ENCODE data around the gene RSPO4. TPM values are rescaled to one million over a fixed set of nuclear protein-coding genes. Genes with fewer than 3 reads are reported as not detected.
"Not testable (repeated sequence)": the region's sequence is repeated elsewhere in the genome, so short reads cannot be mapped to it uniquely, and the experiment has no call there.

RSPO4 gene
- polyA plus RNA-seq, 1 donor from 2014 or later: not detected

- H3K27ac Mint-ChIP-seq: peak overlapping the region in 1 of 3 donors; percentile 53
- H3K27me3 Mint-ChIP-seq: peaks cover 20% of the 10 kb centered on the region
- no peak overlapping the region for H3K4me3 Mint-ChIP-seq
- no peaks in the 10 kb centered on the region for H3K36me3 Mint-ChIP-seq
- peaks cover 0 to 2% (median 0%) of the 10 kb centered on the region in 3 donors for H3K9me3 Mint-ChIP-seq
- H3K4me1 Mint-ChIP-seq: no peaks in the 10 kb centered on the region
These were observed 9.1 kb downstream of the RSPO4 start for GRCh38 chr20:992801-993535.

- Mint-ChIP-seq H3K4me3 (no peak overlapping the region), H3K27ac (peak overlapping the region in 1 of 3 donors; percentile 16), H3K27me3 (peaks cover 24% of the 10 kb centered on the region), H3K4me1 (no peaks in the 10 kb centered on the region), H3K36me3 (no peaks in the 10 kb centered on the region), H3K9me3 (peaks cover 0 to 2% (median 0%) of the 10 kb centered on the region in 3 donors)
These were observed 10.3 kb downstream of the RSPO4 start for GRCh38 chr20:991850-992249.

- Mint-ChIP-seq H3K36me3 (no peaks in the 10 kb centered on the region), H3K4me3 (no peak overlapping the region), H3K27ac (no peak overlapping the region), H3K27me3 (peaks cover 30% of the 10 kb centered on the region), H3K4me1 (no peaks in the 10 kb centered on the region), H3K9me3 (peaks cover 0 to 2% (median 2%) of the 10 kb centered on the region in 3 donors)
These were observed 11.7 kb downstream of the RSPO4 start for GRCh38 chr20:990293-990959.

GRCh38 chr20:988272-988671 is 13.8 kb downstream of the RSPO4 start:
- Mint-ChIP-seq H3K4me3 (no peak overlapping the region), H3K27ac (no peak overlapping the region), H3K4me1 (no peaks in the 10 kb centered on the region), H3K27me3 (peaks cover 29% of the 10 kb centered on the region), H3K9me3 (peaks cover 0 to 2% (median 2%) of the 10 kb centered on the region in 3 donors), H3K36me3 (no peaks in the 10 kb centered on the region)

- H3K9me3 Mint-ChIP-seq: peaks cover 0 to 2% (median 2%) of the 10 kb centered on the region in 3 donors
- no peak overlapping the region for H3K27ac Mint-ChIP-seq
- H3K27me3 Mint-ChIP-seq: peaks cover 26% of the 10 kb centered on the region
- no peak overlapping the region for H3K4me3 Mint-ChIP-seq
- H3K4me1 Mint-ChIP-seq: no peaks in the 10 kb centered on the region
- H3K36me3 Mint-ChIP-seq: no peaks in the 10 kb centered on the region
These were observed 14.4 kb downstream of the RSPO4 start for GRCh38 chr20:987677-988076.

- Mint-ChIP-seq H3K4me3 (peak overlapping the region in 1 of 4 donors; percentile 39), H3K27me3 (peaks cover 26% of the 10 kb centered on the region), H3K27ac (peak overlapping the region in 1 of 3 donors; percentile 68), H3K36me3 (no peaks in the 10 kb centered on the region), H3K9me3 (peaks cover 0 to 2% (median 2%) of the 10 kb centered on the region in 3 donors), H3K4me1 (no peaks in the 10 kb centered on the region)
These were observed 15.3 kb downstream of the RSPO4 start for GRCh38 chr20:986733-987355.

GRCh38 chr20:984994-985393 is 17.1 kb downstream of the RSPO4 start:
- not testable (repeated sequence) for H3K36me3 Mint-ChIP-seq, H3K9me3 Mint-ChIP-seq, H3K27ac Mint-ChIP-seq, H3K4me1 Mint-ChIP-seq, H3K4me3 Mint-ChIP-seq
- peaks cover 21% of the 10 kb centered on the region for H3K27me3 Mint-ChIP-seq

- H3K27me3 Mint-ChIP-seq: peaks cover 11% of the 10 kb centered on the region
- H3K36me3 Mint-ChIP-seq: no peaks in the 10 kb centered on the region
- no peak overlapping the region for H3K27ac Mint-ChIP-seq
- H3K9me3 Mint-ChIP-seq: peaks cover 0 to 2% (median 0%) of the 10 kb centered on the region in 3 donors
- H3K4me3 Mint-ChIP-seq: no peak overlapping the region
- H3K4me1 Mint-ChIP-seq: no peaks in the 10 kb centered on the region
These were observed 19.4 kb downstream of the RSPO4 start for GRCh38 chr20:982754-983153.

- H3K27me3 Mint-ChIP-seq: peaks cover 2% of the 10 kb centered on the region
- no peaks in the 10 kb centered on the region for H3K36me3 Mint-ChIP-seq
- H3K4me1 Mint-ChIP-seq: peaks cover 0 to 2% (median 0%) of the 10 kb centered on the region in 3 donors
- H3K27ac Mint-ChIP-seq: peak overlapping the region in 1 of 3 donors; percentile 23
- H3K9me3 Mint-ChIP-seq: no peaks in the 10 kb centered on the region
- no peak overlapping the region for H3K4me3 Mint-ChIP-seq
These were observed 25.1 kb downstream of the RSPO4 start for GRCh38 chr20:977021-977420.

- no peaks in the 10 kb centered on the region for H3K36me3 Mint-ChIP-seq
- H3K27me3 Mint-ChIP-seq: peaks cover 2% of the 10 kb centered on the region
- H3K4me1 Mint-ChIP-seq: peaks cover 0 to 2% (median 0%) of the 10 kb centered on the region in 3 donors
- H3K9me3 Mint-ChIP-seq: no peaks in the 10 kb centered on the region
- no peak overlapping the region for H3K27ac Mint-ChIP-seq
- H3K4me3 Mint-ChIP-seq: no peak overlapping the region
These were observed 26.1 kb downstream of the RSPO4 start for GRCh38 chr20:976033-976432.

GRCh38 chr20:973785-974194 is 28.3 kb downstream of the RSPO4 start:
- H3K9me3 Mint-ChIP-seq: no peaks in the 10 kb centered on the region
- no peak overlapping the region for H3K4me3 Mint-ChIP-seq
- peak overlapping the region in 1 of 3 donors; percentile 49 for H3K27ac Mint-ChIP-seq
- H3K36me3 Mint-ChIP-seq: no peaks in the 10 kb centered on the region
- peaks cover 0 to 2% (median 0%) of the 10 kb centered on the region in 3 donors for H3K4me1 Mint-ChIP-seq
- peaks cover 4% of the 10 kb centered on the region for H3K27me3 Mint-ChIP-seq

GRCh38 chr20:972256-972655 is 29.9 kb downstream of the RSPO4 start:
- Mint-ChIP-seq H3K36me3 (no peaks in the 10 kb centered on the region), H3K9me3 (no peaks in the 10 kb centered on the region), H3K4me3 (no peak overlapping the region), H3K27ac (peak overlapping the region in 1 of 3 donors; percentile 46), H3K27me3 (peaks cover 2% of the 10 kb centered on the region), H3K4me1 (no peaks in the 10 kb centered on the region)

GRCh38 chr20:971346-971745 is 30.8 kb downstream of the RSPO4 start:
- no peaks in the 10 kb centered on the region for H3K4me1 Mint-ChIP-seq
- peak overlapping the region in 1 of 3 donors; percentile 61 for H3K27ac Mint-ChIP-seq
- no peaks in the 10 kb centered on the region for H3K36me3 Mint-ChIP-seq
- no peaks in the 10 kb centered on the region for H3K9me3 Mint-ChIP-seq
- no peak overlapping the region for H3K4me3 Mint-ChIP-seq
- H3K27me3 Mint-ChIP-seq: peaks cover 2% of the 10 kb centered on the region

- H3K27me3 Mint-ChIP-seq: peaks cover 9% of the 10 kb centered on the region
- H3K4me3 Mint-ChIP-seq: no peak overlapping the region
- no peak overlapping the region for H3K27ac Mint-ChIP-seq
- H3K4me1 Mint-ChIP-seq: no peaks in the 10 kb centered on the region
- H3K9me3 Mint-ChIP-seq: no peaks in the 10 kb centered on the region
- H3K36me3 Mint-ChIP-seq: no peaks in the 10 kb centered on the region
These were observed 32.2 kb downstream of the RSPO4 start for GRCh38 chr20:969868-970267.
